Measurements from ENCODE around the gene MED15.

MED15 gene

GRCh38 chr22:20509344-20510047 lies 2.1 kb downstream of the MED15 start:
- DNase-seq (peak in 2 of 3 experiments; percentile 20 to 27), ATAC-seq (replicated peaks) (peak; percentile 45)
- Mint-ChIP-seq H3K27ac (peak overlapping the region; percentile 94 to 97), H3K36me3 (ENCODE audit: insufficient read depth) (peaks cover 46% of the 10 kb centered on the region), H3K9me3 (no peaks in the 10 kb centered on the region), H3K27me3 (no peaks in the 10 kb centered on the region), H3K4me1 (ENCODE audit: low read depth in 2 of 2) (peaks cover 60 to 68% of the 10 kb centered on the region in 2 donors), H3K4me3 (peak overlapping the region; percentile 94 to 96)

GRCh38 chr22:20510811-20511577 lies 3.6 kb downstream of the MED15 start:
- ATAC-seq (replicated peaks), result no peak
- H3K27me3 Mint-ChIP-seq, result no peaks in the 10 kb centered on the region
- H3K4me3 Mint-ChIP-seq, result peak overlapping the region; percentile 94 to 96
- no peaks in the 10 kb centered on the region for H3K9me3 Mint-ChIP-seq
- H3K27ac Mint-ChIP-seq, result peak overlapping the region; percentile 94 to 97
- peaks cover 52% of the 10 kb centered on the region for H3K36me3 Mint-ChIP-seq (ENCODE audit: insufficient read depth)
- H3K4me1 Mint-ChIP-seq (ENCODE audit: low read depth in 2 of 2), result peaks cover 64 to 75% of the 10 kb centered on the region in 2 donors
- no peak for DNase-seq

GRCh38 chr22:20511578-20512229 lies 4.3 kb downstream of the MED15 start:
- ATAC-seq (replicated peaks) (no peak), DNase-seq (no peak)
- Mint-ChIP-seq H3K4me3 (peak overlapping the region; percentile 50 to 96), H3K4me1 (ENCODE audit: low read depth in 2 of 2) (peaks cover 63 to 75% of the 10 kb centered on the region in 2 donors), H3K27me3 (no peaks in the 10 kb centered on the region), H3K27ac (peak overlapping the region; percentile 94 to 97), H3K9me3 (no peaks in the 10 kb centered on the region), H3K36me3 (ENCODE audit: insufficient read depth) (peaks cover 53% of the 10 kb centered on the region)

GRCh38 chr22:20514658-20515406 lies 7.4 kb downstream of the MED15 start:
- peak overlapping the region; percentile 53 to 65 for H3K27ac Mint-ChIP-seq
- no peaks in the 10 kb centered on the region for H3K9me3 Mint-ChIP-seq
- H3K4me1 Mint-ChIP-seq (ENCODE audit: low read depth in 2 of 2), result peaks cover 57 to 72% of the 10 kb centered on the region in 2 donors
- H3K4me3 Mint-ChIP-seq, result peak overlapping the region in 1 of 2 donors; percentile 9
- H3K36me3 Mint-ChIP-seq (ENCODE audit: insufficient read depth), result peaks cover 50% of the 10 kb centered on the region
- no peak for DNase-seq
- no peak for ATAC-seq (replicated peaks)
- H3K27me3 Mint-ChIP-seq, result no peaks in the 10 kb centered on the region

GRCh38 chr22:20516399-20516798 lies 9.0 kb downstream of the MED15 start:
- Mint-ChIP-seq H3K27me3 (no peaks in the 10 kb centered on the region), H3K4me3 (no peak overlapping the region), H3K4me1 (ENCODE audit: low read depth in 2 of 2) (peaks cover 55 to 67% of the 10 kb centered on the region in 2 donors), H3K9me3 (no peaks in the 10 kb centered on the region), H3K36me3 (ENCODE audit: insufficient read depth) (peaks cover 55% of the 10 kb centered on the region), H3K27ac (peak overlapping the region; percentile 92 to 94)
- ATAC-seq (replicated peaks), result no peak
- no peak for DNase-seq

GRCh38 chr22:20517422-20517821 lies 10.0 kb downstream of the MED15 start:
- DNase-seq (no peak), ATAC-seq (replicated peaks) (peak; percentile 52)
- Mint-ChIP-seq H3K4me1 (ENCODE audit: low read depth in 2 of 2) (peaks cover 54 to 64% of the 10 kb centered on the region in 2 donors), H3K9me3 (no peaks in the 10 kb centered on the region), H3K4me3 (peak overlapping the region; percentile 21 to 61), H3K36me3 (ENCODE audit: insufficient read depth) (peaks cover 55% of the 10 kb centered on the region), H3K27me3 (no peaks in the 10 kb centered on the region), H3K27ac (peak overlapping the region; percentile 92 to 94)

- H3K27me3 Mint-ChIP-seq, result no peaks in the 10 kb centered on the region
- peak overlapping the region; percentile 92 to 94 for H3K27ac Mint-ChIP-seq
- H3K9me3 Mint-ChIP-seq, result no peaks in the 10 kb centered on the region
- H3K36me3 Mint-ChIP-seq (ENCODE audit: insufficient read depth), result peaks cover 54% of the 10 kb centered on the region
- H3K4me1 Mint-ChIP-seq (ENCODE audit: low read depth in 2 of 2), result peaks cover 59 to 68% of the 10 kb centered on the region in 2 donors
- peak overlapping the region; percentile 45 to 61 for H3K4me3 Mint-ChIP-seq
- DNase-seq (no peak), ATAC-seq (replicated peaks) (no peak)
Measured at GRCh38 chr22:20517841-20518592, 10.6 kb downstream of the MED15 start.

GRCh38 chr22:20519558-20519957 lies 12.1 kb downstream of the MED15 start:
- peaks cover 58 to 68% of the 10 kb centered on the region in 2 donors for H3K4me1 Mint-ChIP-seq (ENCODE audit: low read depth in 2 of 2)
- H3K9me3 Mint-ChIP-seq, result no peaks in the 10 kb centered on the region
- DNase-seq (no peak), ATAC-seq (replicated peaks) (no peak)
- H3K36me3 Mint-ChIP-seq (ENCODE audit: insufficient read depth), result peaks cover 52% of the 10 kb centered on the region
- H3K27ac Mint-ChIP-seq, result peak overlapping the region; percentile 92 to 94
- no peaks in the 10 kb centered on the region for H3K27me3 Mint-ChIP-seq
- H3K4me3 Mint-ChIP-seq, result peak overlapping the region; percentile 65

- Mint-ChIP-seq H3K27me3 (no peaks in the 10 kb centered on the region), H3K9me3 (no peaks in the 10 kb centered on the region), H3K4me3 (peak overlapping the region; percentile 65), H3K36me3 (ENCODE audit: insufficient read depth) (peaks cover 50% of the 10 kb centered on the region), H3K4me1 (ENCODE audit: low read depth in 2 of 2) (peaks cover 56 to 65% of the 10 kb centered on the region in 2 donors), H3K27ac (peak overlapping the region; percentile 92 to 94)
- ATAC-seq (replicated peaks) (peak; percentile 64), DNase-seq (no peak)
Measured at GRCh38 chr22:20520093-20520511, 12.7 kb downstream of the MED15 start.

GRCh38 chr22:20522134-20523004 lies 15.0 kb downstream of the MED15 start:
- peak overlapping the region; percentile 86 to 90 for H3K27ac Mint-ChIP-seq
- H3K36me3 Mint-ChIP-seq (ENCODE audit: insufficient read depth), result peaks cover 60% of the 10 kb centered on the region
- ATAC-seq (replicated peaks) (no peak), DNase-seq (no peak)
- peaks cover 58 to 70% of the 10 kb centered on the region in 2 donors for H3K4me1 Mint-ChIP-seq (ENCODE audit: low read depth in 2 of 2)
- no peaks in the 10 kb centered on the region for H3K9me3 Mint-ChIP-seq
- H3K27me3 Mint-ChIP-seq, result no peaks in the 10 kb centered on the region
- H3K4me3 Mint-ChIP-seq, result peak overlapping the region; percentile 45 to 66

GRCh38 chr22:20523086-20523983 lies 15.9 kb downstream of the MED15 start:
- H3K9me3 Mint-ChIP-seq, result no peaks in the 10 kb centered on the region
- H3K36me3 Mint-ChIP-seq (ENCODE audit: insufficient read depth), result peaks cover 62% of the 10 kb centered on the region
- peak overlapping the region; percentile 68 to 90 for H3K27ac Mint-ChIP-seq
- peaks cover 55 to 67% of the 10 kb centered on the region in 2 donors for H3K4me1 Mint-ChIP-seq (ENCODE audit: low read depth in 2 of 2)
- DNase-seq (no peak), ATAC-seq (replicated peaks) (peak; percentile 26)
- no peaks in the 10 kb centered on the region for H3K27me3 Mint-ChIP-seq
- H3K4me3 Mint-ChIP-seq, result peak overlapping the region; percentile 59 to 70

Data from effector memory CD8-positive, alpha-beta T cell (primary cell).